Hematopoietic multipotent progenitor cell treated with erythropoietin and hydrocortisone succinate and interleukin-3 and kit ligand, for 6 days (in vitro differentiated cells): ENCODE data around the gene MRPL44.
A peak's percentile ranks its signal among the peaks of the same experiment; 100 is the strongest.

Experiments used
- DNase-seq: peaks from one replicate; pipeline ENCODE4 v3.0.0-alpha.2; 2015

MRPL44 gene

DNA sequence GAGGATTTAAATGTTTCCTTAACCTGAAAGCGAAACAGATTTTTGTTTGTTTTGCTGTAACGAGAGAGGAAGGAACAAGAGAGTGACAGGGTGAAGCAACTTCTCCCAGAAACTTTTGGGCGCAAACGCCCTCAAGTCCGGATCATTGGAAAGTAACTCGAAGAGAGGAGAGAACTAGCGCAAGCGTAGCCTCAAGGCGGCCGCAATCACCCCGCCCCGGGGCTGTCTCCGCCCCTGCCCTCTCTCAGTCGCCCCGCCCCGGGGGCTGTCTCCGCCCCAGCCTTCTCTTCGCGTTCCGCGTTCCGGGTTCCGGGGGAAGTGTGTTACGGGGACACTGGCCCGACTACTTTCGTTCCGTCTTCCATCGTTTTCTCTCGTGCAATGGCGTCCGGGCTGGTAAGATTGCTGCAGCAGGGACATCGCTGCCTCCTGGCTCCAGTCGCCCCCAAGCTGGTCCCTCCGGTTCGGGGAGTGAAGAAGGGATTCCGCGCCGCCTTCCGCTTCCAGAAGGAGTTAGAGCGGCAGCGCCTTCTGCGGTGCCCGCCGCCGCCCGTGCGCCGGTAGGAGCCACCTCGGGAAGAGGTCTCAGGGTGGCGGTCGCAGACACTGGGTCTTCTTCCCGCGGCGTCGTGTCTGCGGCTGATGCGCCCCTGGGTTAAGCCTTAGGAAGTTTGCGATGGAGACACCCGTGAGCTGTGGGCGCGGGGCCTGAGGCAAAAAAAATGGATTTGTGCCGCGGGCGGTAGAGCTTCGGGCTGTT, at the start of gene MRPL44:
Gene MRPL44, plus strand, starts transcription at position 372 of the 760 bp plus-strand sequence. Its CDS starts 10 bp downstream, at position 382.
- peak; percentile 98 for DNase-seq

DNA sequence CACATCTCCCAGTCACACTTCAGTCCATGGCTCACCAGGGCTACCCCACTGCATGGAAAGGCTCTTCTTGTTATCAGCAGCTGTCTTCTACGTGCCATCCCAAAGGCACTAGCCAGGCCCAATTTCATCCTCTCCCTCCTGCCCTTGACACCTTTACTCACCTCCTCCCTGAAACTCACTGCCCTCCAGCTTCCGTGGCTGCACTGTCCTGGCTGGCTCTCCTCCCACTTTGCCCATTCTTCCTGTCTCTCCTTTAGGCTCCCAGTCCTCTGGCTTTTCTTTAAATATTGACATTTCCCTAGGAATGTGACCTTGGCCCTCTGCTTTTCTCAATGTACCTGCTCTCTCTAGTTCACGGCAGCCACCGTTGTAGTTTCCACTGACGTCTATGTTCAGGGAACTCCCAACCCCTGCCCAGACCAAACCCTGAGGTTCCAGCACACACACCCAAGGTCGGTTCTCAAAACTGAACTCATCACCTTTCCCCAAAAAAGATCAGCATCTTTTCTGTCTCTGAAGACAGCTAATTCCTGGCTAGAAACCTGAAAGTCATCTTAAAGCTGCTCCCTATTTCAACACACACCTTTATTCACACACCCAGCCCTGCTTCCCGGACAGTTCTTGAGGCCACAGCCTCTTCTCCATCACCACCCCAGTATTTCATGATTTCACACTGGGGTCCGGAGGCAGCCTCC, 48.8 kb upstream of the MRPL44 start:
- no peak for DNase-seq

DNA sequence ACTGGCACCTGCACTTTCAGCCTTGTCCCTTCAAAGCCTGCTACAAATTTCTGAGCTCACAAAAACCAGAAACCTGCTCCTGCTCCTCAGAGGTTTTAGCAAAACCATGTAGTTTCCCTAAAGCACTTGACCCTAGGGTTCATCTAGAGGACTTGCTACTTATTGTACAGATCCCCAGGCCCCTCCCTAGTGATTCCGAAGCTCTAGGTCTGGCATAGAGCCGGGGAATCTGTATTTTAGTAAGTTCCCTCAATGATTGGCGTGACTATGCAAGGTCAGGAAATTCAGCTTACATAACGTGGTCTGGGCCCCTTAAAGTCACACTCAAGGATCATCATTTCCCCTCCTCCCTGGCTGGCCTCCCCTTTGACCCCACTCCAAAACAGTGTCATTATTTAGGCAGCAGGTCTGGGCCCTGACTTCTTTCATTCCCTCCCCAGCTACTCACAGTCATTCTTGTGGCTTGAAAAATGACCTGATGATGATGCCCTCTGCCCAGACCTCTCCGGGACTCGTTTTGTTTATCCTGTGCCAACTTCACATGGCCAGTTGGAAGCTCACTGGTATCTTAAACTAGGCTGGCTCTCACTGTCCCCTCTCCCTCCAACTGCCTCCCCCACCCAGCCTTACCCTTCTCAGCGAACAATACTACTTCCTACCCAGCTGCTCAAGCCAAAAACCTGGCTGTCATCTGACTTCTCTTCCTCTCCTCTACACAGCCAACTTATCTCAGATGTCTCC, 48.1 kb upstream of the MRPL44 start:
- no peak for DNase-seq

DNA sequence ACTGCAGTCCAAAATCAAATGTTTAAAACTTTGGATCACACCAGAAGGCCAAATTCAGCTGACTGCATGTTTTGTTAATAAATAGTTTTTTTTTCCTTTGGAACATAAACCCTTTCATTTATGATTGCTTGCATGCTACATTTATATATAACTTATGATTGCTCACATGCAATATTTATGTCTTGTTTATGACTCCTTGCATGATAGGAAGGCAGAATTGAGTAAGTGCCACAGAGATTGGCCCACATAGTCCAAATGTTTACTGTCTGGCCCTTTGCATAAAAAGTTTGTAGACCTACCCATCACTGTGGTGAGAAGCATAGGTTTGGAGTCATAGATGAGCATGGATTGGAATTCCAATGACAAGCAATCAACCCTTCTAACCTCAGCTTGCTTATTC, 42.9 kb upstream of the MRPL44 start:
- no peak for DNase-seq

DNA sequence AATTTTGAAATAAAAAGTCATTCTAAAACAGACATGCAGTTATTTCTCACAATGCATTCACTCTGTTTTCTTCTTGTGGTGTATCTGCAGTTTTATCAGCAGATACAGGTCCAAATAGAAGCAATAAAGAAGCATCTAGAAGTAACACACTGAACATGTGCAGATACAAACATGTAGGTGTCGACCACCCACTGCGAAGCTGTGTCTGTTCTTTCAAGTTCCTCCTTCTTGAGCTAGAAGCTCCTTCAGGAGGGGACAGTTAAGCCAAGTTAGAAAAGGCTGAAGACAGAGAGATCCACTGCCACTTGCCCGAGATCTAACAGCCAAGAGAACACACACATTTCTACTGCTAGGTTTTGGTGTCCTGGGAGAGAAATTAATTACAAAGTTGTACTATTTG, 42.2 kb upstream of the MRPL44 start:
- no peak for DNase-seq

DNA sequence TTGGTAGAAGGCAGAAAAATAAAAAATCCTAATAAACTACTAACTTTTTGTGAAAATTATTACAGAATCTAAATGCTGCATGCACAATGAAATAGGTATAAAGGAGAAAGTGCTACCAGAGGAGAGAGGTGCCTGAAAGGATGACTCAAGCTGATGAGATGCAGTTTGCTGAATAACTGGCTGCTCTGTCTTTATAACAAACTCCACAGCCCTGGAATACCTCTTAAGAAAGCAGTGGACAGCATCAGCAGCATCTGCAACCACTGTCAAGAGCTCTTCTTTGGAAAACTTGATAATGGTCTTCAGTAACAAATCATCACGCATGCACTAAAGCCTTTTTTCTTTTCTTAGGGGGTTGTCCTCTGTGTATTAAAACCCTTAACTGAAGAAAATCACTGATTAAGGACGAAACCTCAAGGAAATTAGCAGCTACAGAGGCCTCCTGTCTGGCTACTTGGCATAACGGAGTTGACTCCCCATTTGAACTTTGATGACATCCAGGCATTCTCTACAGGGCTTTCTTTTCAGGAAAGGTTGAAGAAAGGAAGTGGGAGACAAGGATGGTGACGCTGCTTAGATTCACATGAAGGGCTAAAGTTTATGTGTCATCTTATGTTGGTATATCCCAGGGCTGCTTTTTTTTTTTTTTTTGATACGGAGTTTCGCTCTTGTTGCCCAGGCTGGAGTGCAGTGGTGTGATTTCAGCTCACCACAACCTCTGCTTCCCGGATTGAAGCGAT, 40.9 kb upstream of the MRPL44 start:
- no peak for DNase-seq

DNA sequence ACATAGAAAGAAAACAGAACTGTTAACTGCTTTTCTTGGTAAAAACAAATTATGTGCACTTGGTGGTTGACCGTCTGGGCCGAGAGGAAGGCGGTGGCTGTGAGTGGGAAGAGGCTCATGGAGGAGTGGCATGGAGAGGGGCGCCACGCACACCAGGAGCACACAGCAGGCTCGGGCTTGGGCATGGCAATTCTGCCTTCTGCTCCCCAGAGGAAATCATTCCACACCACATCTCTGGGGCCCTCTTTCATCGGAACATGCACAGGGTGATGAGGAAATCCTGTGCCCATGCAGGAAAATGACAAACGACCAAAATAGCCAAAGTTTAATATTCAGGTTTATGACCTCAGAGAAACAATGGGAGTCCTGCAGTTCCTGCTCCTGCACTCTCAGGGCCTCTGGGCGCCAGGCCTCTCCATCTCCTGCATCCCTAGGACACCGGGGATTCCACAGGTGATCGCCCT, 38.6 kb upstream of the MRPL44 start:
- peak; percentile 17 for DNase-seq

DNA sequence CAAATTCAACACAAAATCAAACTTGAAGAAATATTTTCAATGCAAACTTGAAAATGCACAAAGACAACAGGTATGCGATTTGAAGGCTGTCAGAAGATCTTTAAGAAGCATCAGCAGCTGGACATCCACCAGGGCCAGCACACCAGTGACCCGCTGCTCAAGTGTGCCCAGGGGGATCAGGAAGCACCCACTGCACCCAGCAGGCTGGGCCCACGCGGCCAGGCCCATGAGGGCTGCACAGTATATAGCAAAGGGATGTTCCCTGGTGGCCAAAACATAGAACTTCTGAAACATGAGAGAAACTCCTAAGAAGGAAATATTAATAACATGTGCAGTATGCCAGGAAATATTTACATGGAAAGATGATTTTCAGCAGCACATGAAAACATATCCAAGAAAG, 37.2 kb upstream of the MRPL44 start:
- no peak for DNase-seq

DNA sequence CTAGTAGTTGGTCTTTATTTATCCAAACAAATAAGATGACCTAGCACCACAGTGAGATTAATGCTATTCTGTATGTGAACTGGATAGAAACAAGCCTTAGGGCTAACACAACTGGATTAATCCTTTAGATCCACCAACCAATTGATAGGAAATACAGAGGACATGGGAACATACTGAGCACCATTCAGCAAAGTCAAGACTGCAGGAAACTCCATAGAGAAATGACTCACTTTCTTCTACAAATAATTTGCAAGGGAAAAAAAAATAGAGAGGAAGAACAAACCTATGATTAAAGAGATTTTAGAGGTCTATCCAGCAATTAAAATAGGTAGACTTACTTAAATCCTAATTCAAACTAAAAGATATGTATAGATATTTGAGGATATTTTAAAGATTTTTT, 36.1 kb upstream of the MRPL44 start:
- no peak for DNase-seq

DNA sequence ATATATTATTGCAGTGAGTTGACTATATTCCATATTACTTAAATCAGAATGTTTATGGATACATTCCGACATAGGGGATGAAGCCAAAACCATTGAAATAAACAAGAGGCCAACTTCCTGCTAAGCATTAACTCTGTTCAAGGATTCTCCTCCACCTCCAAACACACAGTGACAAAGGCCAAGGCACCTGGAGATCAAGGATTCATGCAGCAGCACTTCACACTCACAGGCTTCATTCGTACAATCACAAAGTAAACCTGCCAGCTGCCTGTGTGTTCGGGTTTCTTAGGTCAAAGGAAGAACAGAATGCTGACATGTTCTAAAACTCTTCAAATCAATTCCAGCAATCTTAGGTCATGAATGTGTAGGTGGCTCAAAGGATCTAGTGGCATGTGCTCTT, 35.0 kb upstream of the MRPL44 start:
- DNase-seq, result no peak

DNA sequence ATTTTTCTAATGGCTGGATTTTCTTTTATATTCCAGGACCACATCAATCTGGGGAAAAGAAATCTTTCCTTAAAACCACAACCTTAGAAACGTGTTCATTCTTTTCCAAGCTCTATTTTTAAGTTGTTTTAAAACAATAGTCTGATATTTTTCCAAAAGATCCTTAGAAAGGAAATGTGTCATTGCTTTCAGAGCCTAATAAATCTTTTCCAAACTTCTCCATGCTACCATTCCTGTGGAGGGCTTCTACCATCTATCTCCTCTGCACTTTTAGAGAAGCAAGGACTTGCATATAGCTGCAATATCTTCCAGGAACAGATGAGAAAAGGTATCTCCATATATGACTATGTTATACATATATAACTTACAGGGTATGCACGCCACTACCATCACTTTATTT, 33.3 kb upstream of the MRPL44 start:
- DNase-seq, result no peak

DNA sequence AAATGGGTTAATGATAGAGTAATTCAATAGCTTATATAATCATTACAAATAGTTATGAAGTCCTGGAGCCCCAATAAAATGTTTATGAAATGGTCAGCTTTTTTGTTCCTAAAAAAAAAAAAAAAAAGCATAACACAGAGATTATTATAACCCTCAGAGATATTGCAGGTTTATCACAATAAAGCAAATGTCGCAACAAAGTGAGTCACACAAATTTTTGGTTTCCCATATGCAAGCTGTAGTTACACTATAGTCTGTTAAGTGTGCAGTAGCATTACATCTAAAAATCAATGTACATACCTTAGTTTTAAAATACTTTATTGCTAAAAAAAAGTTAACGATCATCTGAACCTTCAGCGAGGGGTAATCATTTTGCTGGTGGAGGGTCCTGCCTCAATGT, 32.2 kb upstream of the MRPL44 start:
- no peak for DNase-seq

DNA sequence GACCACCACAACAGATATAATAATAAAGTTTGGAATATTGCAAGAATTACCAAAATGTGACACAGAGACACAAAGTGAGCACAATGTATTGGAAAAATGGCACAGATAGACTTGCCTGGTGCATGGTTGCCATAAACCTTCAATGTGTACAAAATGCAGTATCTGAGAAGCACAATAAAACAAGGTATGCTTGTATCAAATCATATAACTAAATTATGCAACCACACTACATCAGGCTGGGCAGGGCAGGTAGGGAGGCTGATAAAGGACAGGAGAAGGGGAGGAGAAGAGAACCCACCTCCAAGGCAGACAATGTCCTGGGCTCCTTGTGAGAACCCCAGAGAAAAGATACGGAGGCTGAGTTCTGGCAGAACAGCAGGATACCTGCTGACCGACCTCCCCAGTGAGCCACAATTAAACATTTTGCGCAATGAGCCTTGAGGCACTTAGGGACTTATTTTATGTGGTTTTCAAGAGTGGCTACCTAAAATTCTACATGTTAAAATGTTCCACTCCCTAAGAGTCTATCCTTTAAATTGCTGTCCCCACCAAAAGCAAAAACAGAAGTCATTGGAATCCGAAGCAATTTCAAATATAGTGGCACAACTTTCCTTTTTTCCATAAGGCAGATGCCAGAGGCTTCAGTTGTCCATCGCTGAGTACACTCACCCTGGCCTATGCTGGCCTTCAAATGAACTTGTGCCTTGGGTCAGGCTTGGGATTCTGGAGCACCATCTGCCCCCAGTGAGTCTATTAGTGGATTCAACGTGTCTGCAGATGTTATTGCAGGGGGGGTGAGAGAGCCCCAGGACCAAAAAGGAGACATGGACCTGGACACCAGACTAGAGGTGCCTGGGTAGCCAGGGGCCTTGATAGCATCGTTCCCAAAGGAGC, 28.9 kb upstream of the MRPL44 start:
- DNase-seq, result no peak

DNA sequence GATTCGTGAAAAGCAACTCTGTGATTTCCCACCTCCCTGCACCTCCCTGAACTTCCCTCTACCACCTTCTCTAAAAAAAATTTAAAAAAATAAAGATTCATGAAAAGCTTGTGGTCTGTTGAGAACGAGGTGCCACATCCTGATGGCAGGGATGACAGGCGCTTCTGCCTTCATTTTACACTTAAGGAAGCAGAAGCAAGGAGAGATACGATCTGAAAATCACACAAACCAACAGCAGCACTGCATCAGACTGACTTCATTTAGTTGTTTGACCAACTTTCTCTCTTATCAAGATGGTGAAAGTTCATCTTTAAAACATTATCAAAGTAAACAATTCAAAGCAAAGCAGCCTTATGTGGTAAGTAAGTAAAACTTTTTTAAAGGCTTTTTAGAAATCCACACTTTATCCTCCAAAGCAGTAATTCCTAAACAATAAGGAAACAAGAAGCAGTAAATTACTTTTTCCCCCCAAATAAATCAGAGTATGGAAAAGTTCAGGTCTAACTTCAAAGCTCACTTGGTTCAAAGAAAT, 27.6 kb upstream of the MRPL44 start:
- peak; percentile 63 for DNase-seq

DNA sequence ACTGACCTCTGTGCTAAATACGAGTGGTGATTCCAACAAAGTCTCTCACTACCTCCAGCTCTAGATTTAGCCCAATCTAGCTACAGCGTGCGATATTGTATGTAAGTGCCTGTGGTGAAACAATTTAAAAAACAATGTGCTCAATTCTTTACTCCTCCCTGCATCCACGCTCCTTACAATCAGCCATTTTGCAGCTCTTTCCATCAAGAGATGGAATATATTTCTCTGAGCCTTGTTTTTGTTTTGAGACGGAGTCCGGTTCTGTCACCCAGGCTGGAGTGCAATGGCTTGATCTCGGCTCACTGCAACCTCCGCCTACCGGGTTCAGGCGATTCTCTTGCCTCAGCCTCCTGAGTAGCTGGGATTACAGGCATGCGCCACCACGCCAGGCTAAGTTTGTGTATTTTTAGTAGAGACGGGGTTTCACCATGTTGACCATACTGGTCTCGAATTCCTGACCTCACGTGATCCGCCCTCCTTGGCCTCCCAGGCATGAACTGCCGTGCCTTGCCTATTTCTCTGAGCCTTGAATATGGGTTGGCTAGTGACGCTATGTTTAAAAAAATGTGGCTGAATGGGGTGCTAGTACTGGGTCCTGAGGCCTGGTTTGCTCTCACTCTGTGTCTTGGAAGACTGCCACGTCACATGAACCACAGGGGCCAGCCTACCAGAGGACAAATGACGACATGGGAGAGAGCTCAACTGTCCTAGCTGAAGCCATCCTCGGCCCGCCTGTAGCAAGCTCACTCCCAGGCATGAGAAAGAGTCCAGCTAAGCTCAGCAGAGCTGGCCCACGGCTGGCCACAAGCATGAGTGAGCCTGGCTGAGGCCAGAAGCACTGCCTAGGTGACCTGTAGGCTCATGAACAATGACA, 26.9 kb upstream of the MRPL44 start:
- DNase-seq, result peak; percentile 71

DNA sequence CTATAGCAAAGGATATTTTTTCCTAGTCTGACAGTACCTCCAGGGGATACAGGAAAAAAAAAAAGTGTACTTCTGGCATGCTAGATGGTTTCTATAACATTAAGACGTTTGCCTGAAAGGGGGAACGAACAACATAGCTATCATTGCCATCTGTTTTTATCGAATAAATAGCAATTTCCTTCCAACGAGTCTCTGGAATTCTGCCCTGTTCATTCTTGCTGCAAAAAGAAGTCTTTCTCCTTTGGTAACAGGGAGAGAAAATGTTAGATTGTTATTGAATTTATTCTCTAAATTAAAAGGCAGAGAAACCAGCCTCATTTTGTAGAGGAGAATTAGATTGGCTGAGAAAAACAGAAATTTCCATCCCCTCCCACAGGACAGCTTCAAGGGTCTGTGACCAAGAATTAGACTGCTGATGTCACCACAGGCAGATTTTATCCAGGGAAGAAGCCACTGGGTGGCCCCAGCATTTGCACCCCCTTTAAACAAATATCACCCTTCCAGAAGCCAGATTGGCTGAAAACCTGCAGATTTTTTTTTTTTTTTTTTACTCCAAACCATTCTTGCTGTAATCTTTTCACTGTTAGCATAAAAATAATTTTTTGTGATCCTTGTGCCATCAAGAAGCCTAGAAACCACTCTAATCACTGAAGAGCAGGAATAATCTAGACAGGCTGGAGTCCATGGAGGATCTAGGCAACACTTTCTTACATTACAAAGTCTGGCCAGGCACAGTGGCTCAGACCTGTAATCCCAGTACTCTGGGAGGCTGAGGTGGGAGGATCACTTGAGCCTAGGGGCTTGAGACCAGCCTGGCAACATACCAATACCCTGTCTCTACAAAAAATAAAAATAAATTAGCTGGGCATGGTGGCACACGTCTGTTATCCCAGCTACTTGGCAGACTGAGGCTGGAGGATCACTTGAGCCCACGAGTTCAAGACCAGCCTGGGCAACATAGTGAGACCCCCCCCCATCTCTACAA, 24.2 kb upstream of the MRPL44 start:
- no peak for DNase-seq

DNA sequence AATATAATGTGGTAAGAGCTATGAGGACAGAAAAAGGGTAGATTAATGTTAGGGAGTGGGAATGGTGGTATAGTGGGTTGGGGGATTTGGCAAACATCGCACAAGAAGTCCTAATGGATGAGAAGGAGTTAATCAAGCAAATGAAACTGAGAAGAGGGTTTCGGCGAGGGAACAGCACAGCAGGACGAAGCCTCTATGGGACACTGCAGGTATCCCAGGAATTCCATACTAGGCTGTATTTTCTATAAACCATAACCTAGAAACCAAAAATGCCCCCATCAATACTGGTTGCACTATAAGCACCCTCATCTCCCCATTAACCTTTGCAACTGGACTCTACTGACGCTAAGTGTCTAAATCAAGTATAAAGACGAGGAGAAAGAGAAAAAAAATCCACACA, 22.4 kb upstream of the MRPL44 start:
- no peak for DNase-seq

DNA sequence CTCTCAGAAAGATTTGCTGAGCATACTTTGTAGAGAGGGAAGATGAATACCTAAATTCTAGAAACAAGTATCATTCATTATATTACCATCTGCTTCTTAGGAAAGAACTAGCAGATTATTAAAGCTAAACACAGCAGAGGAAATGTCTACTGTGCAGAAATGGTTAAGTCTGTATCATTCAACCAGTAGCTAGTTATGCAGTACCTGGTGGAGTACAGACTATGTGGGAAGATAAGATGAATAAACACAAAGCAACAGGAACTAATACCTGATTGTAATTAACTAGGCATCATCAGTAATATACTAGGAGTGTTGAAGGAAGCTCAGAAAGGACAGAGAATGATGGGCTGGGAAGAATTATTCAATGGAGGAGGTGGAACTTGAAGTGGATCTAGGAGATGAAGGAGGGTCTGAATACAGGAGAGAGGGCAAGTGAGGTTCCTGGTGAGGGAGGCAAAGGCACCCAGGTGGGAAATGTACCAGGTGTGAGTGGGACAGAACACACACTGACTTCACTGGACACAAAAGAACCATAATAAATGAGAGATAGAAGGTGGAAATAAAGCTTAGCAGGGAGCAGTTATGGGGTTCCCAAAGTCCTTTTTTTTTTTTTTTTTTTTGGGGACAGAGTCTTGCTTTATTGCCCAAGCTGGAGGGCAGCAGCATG, 21.7 kb upstream of the MRPL44 start:
- DNase-seq, result no peak

DNA sequence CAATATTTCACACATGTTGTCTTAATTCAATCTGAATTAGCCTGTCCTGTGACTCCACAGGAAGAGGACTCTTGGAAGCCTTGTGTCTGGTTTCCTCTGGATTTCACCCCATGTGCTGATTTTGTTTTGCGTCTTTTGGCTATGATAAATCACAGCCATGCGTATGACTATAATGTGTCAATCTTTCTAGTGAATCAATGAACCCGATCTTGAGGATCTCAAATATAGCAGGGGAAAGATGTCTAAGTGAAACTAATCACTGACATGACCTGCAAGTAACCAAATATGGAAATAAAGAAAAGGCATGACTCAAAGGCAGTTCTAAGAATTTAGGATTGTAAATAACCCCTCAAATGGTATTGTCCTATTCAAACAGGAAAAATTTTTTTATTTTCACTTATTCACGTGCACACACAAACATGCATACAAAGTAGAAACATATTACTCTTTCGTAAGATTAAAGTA, 20.4 kb upstream of the MRPL44 start:
- no peak for DNase-seq
